GM12878 (cell line): Measurements from ENCODE around the gene FSHR. TPM values are rescaled to one million over a fixed set of nuclear protein-coding genes. Genes with fewer than 3 reads are reported as not detected.

Experiments
- ATAC-seq: fragments of 200-7000 bp; cut with Tn5 transposase; 3 replicates; pipeline ENCODE4 v1.9.1; 2020; ENCODE audit warnings: mild to moderate bottlenecking, moderate library complexity
- BruUV-seq: library from RNA; stranded (reverse); fragments of 400-500 nt; replicated peaks from 2 replicates; lab custom pipeline; 2021; lab: Mats Ljungman, UMichigan
- CTCF ChIA-PET: fragments of 300-600 bp; sonication (Branson Sonifier 250); formaldehyde crosslinking; extraction: SDS; loops from one replicate; lab custom pipeline; 2021; ENCODE audit warnings: inconsistent platforms; lab: Yijun Ruan, JAX
- POLR2A ChIA-PET: fragments of 350-600 bp; formaldehyde crosslinking; extraction: SDS; loops from one replicate; lab custom pipeline; 2021; ENCODE audit warnings: inconsistent platforms; lab: Charles Lee
- RAD21 ChIA-PET: fragments of 300-600 bp; sonication (Branson Sonifier 250); formaldehyde crosslinking; loops from one replicate; lab custom pipeline; 2023; ENCODE audit warnings: antibody characterized with exemption; ENCODE audit not compliant: unreplicated experiment; lab: Charles Lee
- SMC1A ChIA-PET: fragments of 300-600 bp; sonication (Branson Sonifier 250); formaldehyde crosslinking; loops from one replicate; lab custom pipeline; 2023; ENCODE audit not compliant: unreplicated experiment, uncharacterized antibody; lab: Charles Lee
- DNase-seq: peaks from one replicate; pipeline ENCODE4 v3.0.0-alpha.2; 2011; ENCODE audit warnings: low read depth, low spot score
- FAIRE-seq: peaks from 3 replicates; lab custom pipeline; 2011; peaks lifted over from hg19 to GRCh38; lab: Jason Lieb, UNC
- H2AFZ ChIP-seq: 2 replicates; pipeline ENCODE4 v1.6.0; 2011; ENCODE audit warnings: low read depth, low read length, control low read depth; ENCODE audit not compliant: control insufficient read depth
- H3K27ac ChIP-seq: 2 replicates; pipeline ENCODE4 v1.5.1; 2011; ENCODE audit warnings: control low read depth; ENCODE audit not compliant: control insufficient read depth, insufficient read depth
- H3K27me3 ChIP-seq, 2 experiments: replicated peaks in 1 of 2; 2 replicates each; pipeline versions ENCODE4 v1.6.0 to v1.6.1; 2011; ENCODE audit warnings: low read length in 1 of 2; ENCODE audit not compliant: control insufficient read depth in 2 of 2, insufficient read depth in 2 of 2
- H3K36me3 ChIP-seq, 2 experiments: 2 replicates each; pipeline ENCODE4 v1.5.1; 2011; ENCODE audit warnings: low read length in 1 of 2; ENCODE audit not compliant: control insufficient read depth in 2 of 2, insufficient read depth in 2 of 2
- H3K4me1 ChIP-seq: 2 replicates; pipeline ENCODE4 v1.6.1; 2011; ENCODE audit warnings: mild to moderate bottlenecking, low read length, moderate library complexity, mixed read lengths; ENCODE audit not compliant: control insufficient read depth, insufficient read depth
- H3K4me2 ChIP-seq: 2 replicates; pipeline ENCODE4 v1.6.0; 2011; ENCODE audit warnings: control low read depth; ENCODE audit not compliant: control insufficient read depth, insufficient read depth
- H3K4me3 ChIP-seq: fragments of 200-600 bp; sonication (generic); 2 replicates; pipeline ENCODE4 v1.5.1; 2016
- H3K79me2 ChIP-seq: 2 replicates; pipeline ENCODE4 v1.6.0; 2011; ENCODE audit warnings: low read length; ENCODE audit not compliant: control insufficient read depth, insufficient read depth
- H3K9ac ChIP-seq: 2 replicates; pipeline ENCODE4 v1.8.0; 2011; ENCODE audit warnings: low read length, control low read depth, mixed read lengths; ENCODE audit not compliant: control insufficient read depth, insufficient read depth
- H3K9me3 ChIP-seq: replicated peaks from 3 replicates; pipeline ENCODE4 v1.5.1; 2011; ENCODE audit warnings: mild to moderate bottlenecking, low read length; ENCODE audit not compliant: control insufficient read depth, insufficient read depth
- H4K20me1 ChIP-seq: 2 replicates; pipeline ENCODE4 v1.6.0; 2011; ENCODE audit not compliant: control insufficient read depth, insufficient read depth
- CBX3 ChIP-seq: fragments of 200-600 bp; sonication (generic); IDR thresholded peaks from 2 replicates; pipeline ENCODE4 v1.6.1; 2016; ENCODE audit warnings: low read depth, borderline replicate concordance
- YY1 ChIP-seq: IDR thresholded peaks from 2 replicates; pipeline ENCODE4 v1.6.1; 2011; ENCODE audit warnings: low read depth, mild to moderate bottlenecking, low read length
- ZNF592 ChIP-seq: fragments of 450-650 bp; IDR thresholded peaks from 2 replicates; pipeline ENCODE4 v1.6.1; 2017; ENCODE audit warnings: mild to moderate bottlenecking, moderate library complexity
- WGBS: methylation state at CpG from one replicate; pipeline ENCODE4 v1.1.6; 2016; ENCODE audit warnings: low lambda C conversion rate; ENCODE audit not compliant: insufficient replicate concordance, insufficient coverage; ENCODE audit errors: missing lambda C conversion rate; 5-methylcytosine and 5-hydroxymethylcytosine counted together
- in situ Hi-C: fragments of 300-500 bp; cut with MboI; formaldehyde crosslinking; loops from 9 replicates; pipeline ENCODE4 v1.14.3; 2018; ENCODE audit warnings: mixed read lengths
- intact Hi-C: fragments of 100-400 bp; cut with micrococcal nuclease; formaldehyde crosslinking; loops from one replicate; pipeline ENCODE4 v1.14.2; 2022; ENCODE audit not compliant: unreplicated experiment
- polyA plus RNA-seq, 11 experiments: library from polyadenylated mRNA; depleted of rRNA in 4 of 11; unstranded in 6 of 11; stranded (reverse) in 5 of 11; fragments of >200 nt; fragmentation: Nextera tagmentation in 4 of 11; fragmentation: Illumina TruSeq in 1 of 11; extraction: Ambion mirVana in 4 of 11; extraction: Trizol in 1 of 11; gene quantifications; 1 replicate in 1 of 11; 2 replicates in 10 of 11; pipeline versions ENCODE4 v1.2.1 to v1.2.3, GENCODE V29; 2011 to 2016; ENCODE audit warnings: inconsistent platforms in 2 of 11, missing spikeins in 2 of 11, low read depth in 1 of 11
- total RNA-seq, 4 experiments: library from RNA; depleted of rRNA in 3 of 4; stranded (reverse); fragments of >200 nt in 3 of 4; fragmentation: Illumina TruSeq in 1 of 4; extraction: Trizol in 1 of 4; gene quantifications; 2 replicates each; pipeline versions ENCODE4 v1.2.1 to v1.2.3, GENCODE V29; 2013 to 2021

FSHR gene
- total and polyA plus RNA-seq, 10 of the 15 experiments (the other 5 are each of a cell fraction or from before 2014, with no cell fraction given), result not detected

DNA sequence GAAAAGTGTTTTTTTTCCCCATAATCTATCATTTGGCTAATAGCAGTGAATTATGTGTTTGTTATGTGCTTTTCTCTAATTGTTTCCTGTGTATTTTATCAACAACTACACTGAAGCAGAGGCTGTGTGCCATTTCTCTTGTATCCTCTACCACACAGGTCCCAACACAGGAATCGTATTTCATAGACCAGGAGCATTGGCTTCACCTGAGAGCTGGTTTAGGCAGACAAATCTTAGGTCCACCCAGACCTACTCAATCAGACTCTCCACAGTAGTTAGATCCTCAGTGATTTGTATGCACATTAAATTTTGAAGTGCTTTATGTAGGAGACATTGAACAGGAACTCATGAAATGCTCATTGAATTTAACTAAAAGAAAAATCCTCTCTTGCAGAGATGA lies 109.2 kb downstream of the FSHR start:
- intact Hi-C loops (no loop called here), in situ Hi-C loops (no loop called here)
- 0% methylated on average over 1 of the region's 1 CpG for WGBS
- SMC1A ChIA-PET, result no interaction called here
- Histone ChIP-seq H3K27ac (no peak overlapping the region), H3K4me3 (no peak overlapping the region), H3K4me1 (no peaks in the 10 kb centered on the region), H3K4me2 (no peak overlapping the region), H3K27me3 (no peaks in the 10 kb centered on the region; a peak in 1 of 4 replicates), H3K79me2 (no peaks in the 10 kb centered on the region), H3K36me3 (no peaks in the 10 kb centered on the region), H3K9me3 (no peaks in the 10 kb centered on the region), H3K9ac (no peak overlapping the region), H4K20me1 (no peaks in the 10 kb centered on the region), H2AFZ (no peak overlapping the region)
- DNase-seq (no peak), FAIRE-seq (no peak), ATAC-seq (no peak)
- CTCF ChIA-PET, result no interaction called here
- BruUV-seq, result no TSS peak
- TF ChIP-seq ZNF592, result no peak
- no peak for TF ChIP-seq YY1
- no peak for TF ChIP-seq CBX3
- POLR2A ChIA-PET, result no interaction called here
- RAD21 ChIA-PET, result no interaction called here
